Measurements from ENCODE around the gene ADAM12.

The ADAM12 gene

GRCh38 chr10:126255313-126255712 is 133.0 kb downstream of the ADAM12 start:
- TF ChIP-seq EGR1 (IDR thresholded peaks at IDR 0.05) (no peak), ZBTB7A (IDR thresholded peaks at IDR 0.05; ENCODE audit: low read depth) (no peak), TCF12 (IDR thresholded peaks at IDR 0.05; ENCODE audit: low read depth) (no peak), EP300 (IDR thresholded peaks at IDR 0.05; ENCODE audit: borderline replicate concordance) (no peak)

- TF ChIP-seq RAD21 (IDR thresholded peaks at IDR 0.05; ENCODE audit: low read depth) (no peak), EGR1 (IDR thresholded peaks at IDR 0.05) (no peak), NFIC (IDR thresholded peaks at IDR 0.05) (no peak), CEBPB (IDR thresholded peaks at IDR 0.05) (no peak), YY1 (IDR thresholded peaks at IDR 0.05; ENCODE audit: low read depth) (no peak), TAF1 (IDR thresholded peaks at IDR 0.05; ENCODE audit: low read depth) (no peak), TEAD4 (IDR thresholded peaks at IDR 0.05) (no peak), FOXM1 (IDR thresholded peaks at IDR 0.05; ENCODE audit: borderline replicate concordance, low read depth) (no peak), CREB1 (IDR thresholded peaks at IDR 0.05; ENCODE audit: low read depth) (no peak), EP300 (IDR thresholded peaks at IDR 0.05; ENCODE audit: borderline replicate concordance) (no peak), ZBTB7A (IDR thresholded peaks at IDR 0.05; ENCODE audit: low read depth) (no peak), TCF12 (IDR thresholded peaks at IDR 0.05; ENCODE audit: low read depth) (no peak)
- TF ChIP-seq, protein P1, sequence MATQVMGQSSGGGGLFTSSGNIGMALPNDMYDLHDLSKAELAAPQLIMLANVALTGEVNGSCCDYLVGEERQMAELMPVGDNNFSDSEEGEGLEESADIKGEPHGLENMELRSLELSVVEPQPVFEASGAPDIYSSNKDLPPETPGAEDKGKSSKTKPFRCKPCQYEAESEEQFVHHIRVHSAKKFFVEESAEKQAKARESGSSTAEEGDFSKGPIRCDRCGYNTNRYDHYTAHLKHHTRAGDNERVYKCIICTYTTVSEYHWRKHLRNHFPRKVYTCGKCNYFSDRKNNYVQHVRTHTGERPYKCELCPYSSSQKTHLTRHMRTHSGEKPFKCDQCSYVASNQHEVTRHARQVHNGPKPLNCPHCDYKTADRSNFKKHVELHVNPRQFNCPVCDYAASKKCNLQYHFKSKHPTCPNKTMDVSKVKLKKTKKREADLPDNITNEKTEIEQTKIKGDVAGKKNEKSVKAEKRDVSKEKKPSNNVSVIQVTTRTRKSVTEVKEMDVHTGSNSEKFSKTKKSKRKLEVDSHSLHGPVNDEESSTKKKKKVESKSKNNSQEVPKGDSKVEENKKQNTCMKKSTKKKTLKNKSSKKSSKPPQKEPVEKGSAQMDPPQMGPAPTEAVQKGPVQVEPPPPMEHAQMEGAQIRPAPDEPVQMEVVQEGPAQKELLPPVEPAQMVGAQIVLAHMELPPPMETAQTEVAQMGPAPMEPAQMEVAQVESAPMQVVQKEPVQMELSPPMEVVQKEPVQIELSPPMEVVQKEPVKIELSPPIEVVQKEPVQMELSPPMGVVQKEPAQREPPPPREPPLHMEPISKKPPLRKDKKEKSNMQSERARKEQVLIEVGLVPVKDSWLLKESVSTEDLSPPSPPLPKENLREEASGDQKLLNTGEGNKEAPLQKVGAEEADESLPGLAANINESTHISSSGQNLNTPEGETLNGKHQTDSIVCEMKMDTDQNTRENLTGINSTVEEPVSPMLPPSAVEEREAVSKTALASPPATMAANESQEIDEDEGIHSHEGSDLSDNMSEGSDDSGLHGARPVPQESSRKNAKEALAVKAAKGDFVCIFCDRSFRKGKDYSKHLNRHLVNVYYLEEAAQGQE (IDR thresholded peaks at IDR 0.05; ENCODE audit: low read depth) = no peak
- TF ChIP-seq, protein P2, sequence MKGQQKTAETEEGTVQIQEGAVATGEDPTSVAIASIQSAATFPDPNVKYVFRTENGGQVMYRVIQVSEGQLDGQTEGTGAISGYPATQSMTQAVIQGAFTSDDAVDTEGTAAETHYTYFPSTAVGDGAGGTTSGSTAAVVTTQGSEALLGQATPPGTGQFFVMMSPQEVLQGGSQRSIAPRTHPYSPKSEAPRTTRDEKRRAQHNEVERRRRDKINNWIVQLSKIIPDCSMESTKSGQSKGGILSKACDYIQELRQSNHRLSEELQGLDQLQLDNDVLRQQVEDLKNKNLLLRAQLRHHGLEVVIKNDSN (IDR thresholded peaks at IDR 0.05) = no peak
- TF ChIP-seq, protein P3, sequence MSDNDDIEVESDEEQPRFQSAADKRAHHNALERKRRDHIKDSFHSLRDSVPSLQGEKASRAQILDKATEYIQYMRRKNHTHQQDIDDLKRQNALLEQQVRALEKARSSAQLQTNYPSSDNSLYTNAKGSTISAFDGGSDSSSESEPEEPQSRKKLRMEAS (IDR thresholded peaks at IDR 0.05) = no peak
Observed at GRCh38 chr10:126253611-126253998, 134.7 kb downstream of the ADAM12 start.

GRCh38 chr10:126252884-126253610 is 135.2 kb downstream of the ADAM12 start:
- TF ChIP-seq, protein P3 (IDR thresholded peaks at IDR 0.05) = no peak
- TF ChIP-seq EP300 (IDR thresholded peaks at IDR 0.05; ENCODE audit: borderline replicate concordance) (no peak), YY1 (IDR thresholded peaks at IDR 0.05; ENCODE audit: low read depth) (no peak), NFIC (IDR thresholded peaks at IDR 0.05) (no peak), ZBTB7A (IDR thresholded peaks at IDR 0.05; ENCODE audit: low read depth) (no peak), TCF12 (IDR thresholded peaks at IDR 0.05; ENCODE audit: low read depth) (no peak), CEBPB (IDR thresholded peaks at IDR 0.05) (no peak), CREB1 (IDR thresholded peaks at IDR 0.05; ENCODE audit: low read depth) (no peak), EGR1 (IDR thresholded peaks at IDR 0.05) (no peak), TEAD4 (IDR thresholded peaks at IDR 0.05) (no peak), RAD21 (IDR thresholded peaks at IDR 0.05; ENCODE audit: low read depth) (no peak)
- TF ChIP-seq, protein P2 (IDR thresholded peaks at IDR 0.05) = no peak
- TF ChIP-seq, protein P1 (IDR thresholded peaks at IDR 0.05; ENCODE audit: low read depth) = no peak

DNA sequence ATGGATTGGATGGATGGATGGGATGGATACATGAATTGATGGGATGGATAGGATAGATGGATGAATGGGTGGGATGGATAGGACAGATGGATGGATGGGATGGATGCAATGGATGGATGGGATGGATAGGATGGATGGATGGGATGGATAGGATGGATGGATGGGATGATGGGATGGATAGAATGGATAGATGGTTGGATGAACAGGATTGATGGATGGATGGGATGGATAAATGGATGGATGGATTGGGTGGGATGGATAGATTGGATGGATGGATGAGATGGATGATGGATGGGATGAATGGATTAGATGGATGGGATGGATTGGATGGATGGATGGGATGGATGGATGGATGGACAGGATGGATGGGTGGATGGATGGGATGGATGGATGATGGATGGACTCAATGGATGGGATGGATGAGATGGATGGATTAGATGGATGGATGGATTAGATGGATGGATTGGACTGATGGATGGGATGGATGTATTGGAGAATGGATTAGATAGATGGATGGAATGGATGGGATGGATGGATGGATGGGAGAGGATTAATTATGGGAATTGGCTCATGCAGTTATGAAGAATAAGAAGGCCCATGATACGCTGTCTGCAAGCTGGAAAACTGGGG is 136.4 kb downstream of the ADAM12 start:
- TF ChIP-seq EGR1 (IDR thresholded peaks at IDR 0.05) = no peak
- no peak for TF ChIP-seq ZBTB7A (IDR thresholded peaks at IDR 0.05; ENCODE audit: low read depth)
- TF ChIP-seq TCF12 (IDR thresholded peaks at IDR 0.05; ENCODE audit: low read depth) = no peak
- TF ChIP-seq RAD21 (IDR thresholded peaks at IDR 0.05; ENCODE audit: low read depth) = no peak
- TF ChIP-seq FOXM1 (IDR thresholded peaks at IDR 0.05; ENCODE audit: borderline replicate concordance, low read depth) = no peak
- TF ChIP-seq, protein P1 (IDR thresholded peaks at IDR 0.05; ENCODE audit: low read depth) = no peak
- TF ChIP-seq YY1 (IDR thresholded peaks at IDR 0.05; ENCODE audit: low read depth) = no peak
- no peak for TF ChIP-seq TAF1 (IDR thresholded peaks at IDR 0.05; ENCODE audit: low read depth)
- TF ChIP-seq EP300 (IDR thresholded peaks at IDR 0.05; ENCODE audit: borderline replicate concordance) = no peak
- TF ChIP-seq, protein P3 (IDR thresholded peaks at IDR 0.05) = no peak
- TF ChIP-seq, protein P2 (IDR thresholded peaks at IDR 0.05) = no peak
- no peak for TF ChIP-seq CREB1 (IDR thresholded peaks at IDR 0.05; ENCODE audit: low read depth)
- TF ChIP-seq NFIC (IDR thresholded peaks at IDR 0.05) = no peak
- no peak for TF ChIP-seq TEAD4 (IDR thresholded peaks at IDR 0.05)
- TF ChIP-seq CEBPB (IDR thresholded peaks at IDR 0.05) = no peak
